Hepatocyte (in vitro differentiated cells): ENCODE measurements around the gene ZBTB37. TPM values are rescaled to one million over a fixed set of nuclear protein-coding genes. Genes with fewer than 3 reads are reported as not detected.
"Not testable (repeated sequence)": the region's sequence is repeated elsewhere in the genome, so short reads cannot be mapped to it uniquely, and the experiment has no call there.

Source experiments
- DNase-seq: peaks from one replicate; pipeline ENCODE4 v3.0.0-alpha.2; 2016; ENCODE audit warnings: low spot score
- H2AFZ ChIP-seq: fragments of 200-600 bp; sonication (generic); 2 replicates; pipeline ENCODE4 v1.6.0; 2016; ENCODE audit warnings: antibody characterized with exemption, mild to moderate bottlenecking
- H3K27ac ChIP-seq: fragments of 200-600 bp; sonication (generic); 2 replicates; pipeline ENCODE4 v1.5.1; 2016; ENCODE audit warnings: mild to moderate bottlenecking
- H3K27me3 ChIP-seq: fragments of 200-600 bp; sonication (generic); 2 replicates; pipeline ENCODE4 v1.6.1; 2016
- H3K36me3 ChIP-seq: fragments of 200-600 bp; sonication (generic); replicated peaks from 2 replicates; pipeline ENCODE4 v1.5.1; 2016; ENCODE audit warnings: low read depth; ENCODE audit not compliant: insufficient read depth
- H3K4me1 ChIP-seq: fragments of 200-600 bp; sonication (generic); 2 replicates; pipeline ENCODE4 v1.5.1; 2016; ENCODE audit warnings: mild to moderate bottlenecking, moderate library complexity; ENCODE audit not compliant: insufficient read depth
- H3K4me2 ChIP-seq: fragments of 200-600 bp; sonication (generic); 2 replicates; pipeline ENCODE4 v1.6.0; 2016
- H3K4me3 ChIP-seq: fragments of 200-600 bp; sonication (generic); 2 replicates; pipeline ENCODE4 v1.5.1; 2016; ENCODE audit warnings: mild to moderate bottlenecking
- H3K79me2 ChIP-seq: fragments of 200-600 bp; sonication (generic); 2 replicates; pipeline ENCODE4 v1.6.0; 2017; ENCODE audit warnings: mild to moderate bottlenecking
- H3K9me2 ChIP-seq: fragments of 200-600 bp; sonication (generic); replicated peaks from 2 replicates; pipeline ENCODE4 v1.6.0; 2017; ENCODE audit warnings: mild to moderate bottlenecking; ENCODE audit not compliant: insufficient read depth
- H3K9me3 ChIP-seq: fragments of 200-600 bp; sonication (generic); 2 replicates; pipeline ENCODE4 v1.5.1; 2016; ENCODE audit warnings: low read depth, mild to moderate bottlenecking
- H4K20me1 ChIP-seq: fragments of 200-600 bp; sonication (generic); 2 replicates; pipeline ENCODE4 v1.6.0; 2016; ENCODE audit warnings: mild to moderate bottlenecking; ENCODE audit not compliant: insufficient read depth, poor library complexity, severe bottlenecking
- CTCF ChIP-seq: fragments of 200-600 bp; sonication (generic); IDR thresholded peaks from 2 replicates; pipeline ENCODE4 v1.5.1; 2016; ENCODE audit warnings: antibody characterized with exemption, mild to moderate bottlenecking; ENCODE audit not compliant: poor library complexity
- EZH2 ChIP-seq: fragments of 200-600 bp; sonication (generic); IDR thresholded peaks from 2 replicates; pipeline ENCODE4 v1.6.1; 2016; ENCODE audit warnings: antibody characterized with exemption, mild to moderate bottlenecking, borderline replicate concordance
- EZH2phosphoT487 ChIP-seq: fragments of 200-600 bp; sonication (generic); IDR thresholded peaks from one replicate; pipeline ENCODE4 v1.6.1; 2018; ENCODE audit warnings: antibody characterized with exemption, mild to moderate bottlenecking, low read depth, moderate library complexity; ENCODE audit not compliant: unreplicated experiment, severe bottlenecking
- WGBS: methylation state at CpG from one replicate; pipeline ENCODE4 v1.1.6; 2016; ENCODE audit warnings: low lambda C conversion rate; ENCODE audit errors: missing lambda C conversion rate; 5-methylcytosine and 5-hydroxymethylcytosine counted together
- polyA plus RNA-seq: library from polyadenylated mRNA; unstranded; fragments of >200 nt; fragmentation: Nextera tagmentation; extraction: Ambion mirVana; gene quantifications from 2 replicates; pipeline ENCODE4 v1.2.1, GENCODE V29; 2016
- total RNA-seq: library from RNA; depleted of rRNA; stranded (reverse); fragments of >200 nt; gene quantifications from 2 replicates; pipeline ENCODE4 v1.2.3, GENCODE V29; 2014

ZBTB37 gene
- total and polyA plus RNA-seq, 2 experiments from 2014 or later = 0.99 to 9.3 TPM

- no peak overlapping the region for H3K27ac ChIP-seq
- no peaks in the 10 kb centered on the region for H3K27me3 ChIP-seq
- H3K4me3 ChIP-seq = no peak overlapping the region
- H3K79me2 ChIP-seq = no peaks in the 10 kb centered on the region
- no peak for DNase-seq
- no peak for TF ChIP-seq EZH2phosphoT487
- TF ChIP-seq CTCF = no peak
- TF ChIP-seq EZH2 = no peak
- no peaks in the 10 kb centered on the region for H3K36me3 ChIP-seq
- H3K9me2 ChIP-seq = no peaks in the 10 kb centered on the region
- H3K9me3 ChIP-seq = no peaks in the 10 kb centered on the region
- H3K4me1 ChIP-seq = no peaks in the 10 kb centered on the region
- no peaks in the 10 kb centered on the region for H4K20me1 ChIP-seq
- no peak overlapping the region for H2AFZ ChIP-seq
- no peak overlapping the region for H3K4me2 ChIP-seq
- WGBS = 82% methylated on average over 12 of the region's 12 CpGs
These were observed 49.7 kb downstream of the ZBTB37 start for GRCh38 chr1:173917635-173918493.

GRCh38 chr1:173920861-173921260 lies 52.7 kb downstream of the ZBTB37 start:
- Histone ChIP-seq H3K36me3 (no peaks in the 10 kb centered on the region), H2AFZ (no peak overlapping the region), H3K27me3 (no peaks in the 10 kb centered on the region), H3K4me2 (no peak overlapping the region), H3K9me3 (no peaks in the 10 kb centered on the region), H3K9me2 (no peaks in the 10 kb centered on the region), H3K27ac (no peak overlapping the region), H3K4me3 (no peak overlapping the region), H4K20me1 (no peaks in the 10 kb centered on the region), H3K79me2 (no peaks in the 10 kb centered on the region), H3K4me1 (peaks cover 4% of the 10 kb centered on the region)
- no peak for TF ChIP-seq CTCF
- TF ChIP-seq EZH2phosphoT487 = no peak
- TF ChIP-seq EZH2 = no peak
- 92% methylated on average over 5 of the region's 5 CpGs for WGBS
- DNase-seq = no peak

GRCh38 chr1:173925306-173926242 lies 57.4 kb downstream of the ZBTB37 start:
- no peaks in the 10 kb centered on the region for H4K20me1 ChIP-seq
- DNase-seq = peak; percentile 51
- peak overlapping the region; percentile 44 for H3K27ac ChIP-seq
- no peaks in the 10 kb centered on the region for H3K9me3 ChIP-seq
- H3K4me2 ChIP-seq = peak overlapping the region; percentile 38
- no peaks in the 10 kb centered on the region for H3K27me3 ChIP-seq
- TF ChIP-seq CTCF (no peak), EZH2phosphoT487 (no peak), EZH2 (no peak)
- H3K4me1 ChIP-seq = peaks cover 6% of the 10 kb centered on the region
- no peaks in the 10 kb centered on the region for H3K36me3 ChIP-seq
- no peaks in the 10 kb centered on the region for H3K79me2 ChIP-seq
- WGBS = 92% methylated on average over 8 of the region's 8 CpGs
- H3K4me3 ChIP-seq = no peak overlapping the region
- H2AFZ ChIP-seq = no peak overlapping the region
- no peaks in the 10 kb centered on the region for H3K9me2 ChIP-seq

- not testable (repeated sequence) for H3K4me3 ChIP-seq, H3K27ac ChIP-seq, H3K9me3 ChIP-seq, H3K9me2 ChIP-seq, H4K20me1 ChIP-seq, DNase-seq, H3K79me2 ChIP-seq, H2AFZ ChIP-seq, H3K4me1 ChIP-seq, H3K4me2 ChIP-seq, H3K27me3 ChIP-seq, H3K36me3 ChIP-seq
- WGBS = 97% methylated on average over 5 of the region's 5 CpGs
These were observed 62.4 kb downstream of the ZBTB37 start for GRCh38 chr1:173930541-173930940.
